HEK293 (cell line): ENCODE results near the gene KLHDC9.

ENCODE experiments used
- CTCF ChIA-PET: fragments of 350-600 bp; formaldehyde crosslinking; extraction: SDS; loops from one replicate; lab custom pipeline; 2021; ENCODE audit warnings: antibody characterized with exemption; lab: Yijun Ruan, JAX
- POLR2A ChIA-PET: fragments of 300-600 bp; formaldehyde crosslinking; extraction: SDS; loops from one replicate; lab custom pipeline; 2020; ENCODE audit warnings: antibody characterized with exemption, inconsistent platforms; lab: Yijun Ruan, JAX
- H3K27ac ChIP-seq: fragments of 200-500 bp; sonication (Bioruptor generic); 2 replicates; pipeline ENCODE4 v1.5.1; 2014; ENCODE audit warnings: low read depth, low read length, control low read depth, inconsistent platforms; ENCODE audit errors: extremely low read depth
- H3K36me3 ChIP-seq, 2 experiments: fragments of 200-500 bp in 1 of 2; sonication (Bioruptor generic) in 1 of 2; 1 replicate in 1 of 2; 2 replicates in 1 of 2; pipeline ENCODE4 v1.5.1; 2014 to 2017; ENCODE audit warnings: inconsistent platforms in 2 of 2, low read length in 2 of 2; ENCODE audit not compliant: control insufficient read depth in 2 of 2, insufficient read depth in 1 of 2
- H3K4me1 ChIP-seq: fragments of 200-500 bp; sonication (Bioruptor generic); 2 replicates; pipeline ENCODE4 v1.5.1; 2014; ENCODE audit warnings: mild to moderate bottlenecking, low read length, inconsistent platforms; ENCODE audit not compliant: control insufficient read depth, insufficient read depth
- H3K4me3 ChIP-seq: 2 replicates; pipeline ENCODE4 v1.5.1; 2011; ENCODE audit warnings: low read depth, mild to moderate bottlenecking, control low read depth, low read length, moderate library complexity
- H3K9me3 ChIP-seq: fragments of 200-500 bp; sonication (Bioruptor generic); 2 replicates; pipeline ENCODE4 v1.5.1; 2014; ENCODE audit warnings: low read depth, low read length, inconsistent platforms; ENCODE audit not compliant: control insufficient read depth, insufficient read depth
- IKZF3 ChIP-seq: fragments of 450-650 bp; IDR thresholded peaks from 2 replicates; pipeline ENCODE4 v1.5.0; 2018; ENCODE audit warnings: missing biosample characterization, mild to moderate bottlenecking, missing genetic modification characterization, moderate library complexity
- SCRT2 ChIP-seq: fragments of 450-650 bp; formaldehyde crosslinking; IDR thresholded peaks from 2 replicates; pipeline ENCODE4 v1.5.1; 2016; ENCODE audit warnings: missing biosample characterization, missing genetic modification characterization
- YY1 ChIP-seq: fragments of 450-650 bp; formaldehyde crosslinking; IDR thresholded peaks from 2 replicates; pipeline ENCODE4 v1.5.1; 2018; ENCODE audit warnings: missing biosample characterization, missing genetic modification characterization
- ZNF10 ChIP-seq: fragments of 450-650 bp; formaldehyde crosslinking; IDR thresholded peaks from 2 replicates; pipeline ENCODE4 v1.5.1; 2017; ENCODE audit warnings: missing biosample characterization, missing genetic modification characterization
- ZNF169 ChIP-seq: fragments of 450-650 bp; formaldehyde crosslinking; IDR thresholded peaks from 2 replicates; pipeline ENCODE4 v1.5.1; 2016; ENCODE audit warnings: missing biosample characterization, missing genetic modification characterization
- ZNF184 ChIP-seq: fragments of 450-650 bp; IDR thresholded peaks from 2 replicates; pipeline ENCODE4 v1.5.1; 2018; ENCODE audit warnings: missing biosample characterization, mild to moderate bottlenecking, missing genetic modification characterization
- ZNF2 ChIP-seq: fragments of 450-650 bp; formaldehyde crosslinking; IDR thresholded peaks from 2 replicates; pipeline ENCODE4 v1.5.1; 2016; ENCODE audit warnings: missing biosample characterization, missing genetic modification characterization
- ZNF280C ChIP-seq: fragments of 450-650 bp; formaldehyde crosslinking; IDR thresholded peaks from 2 replicates; pipeline ENCODE4 v1.5.1; 2016; ENCODE audit warnings: missing biosample characterization, missing genetic modification characterization
- ZNF488 ChIP-seq: fragments of 450-650 bp; formaldehyde crosslinking; IDR thresholded peaks from 2 replicates; pipeline ENCODE4 v1.5.1; 2016; ENCODE audit warnings: missing biosample characterization, missing genetic modification characterization
- ZNF548 ChIP-seq: fragments of 450-650 bp; formaldehyde crosslinking; IDR thresholded peaks from 2 replicates; pipeline ENCODE4 v1.5.1; 2016; ENCODE audit warnings: missing biosample characterization, missing genetic modification characterization
- ZNF585B ChIP-seq: fragments of 450-650 bp; formaldehyde crosslinking; IDR thresholded peaks from 2 replicates; pipeline ENCODE4 v1.5.1; 2016; ENCODE audit warnings: missing biosample characterization, missing genetic modification characterization
- ZNF600 ChIP-seq: fragments of 450-650 bp; formaldehyde crosslinking; IDR thresholded peaks from 2 replicates; pipeline ENCODE4 v1.5.1; 2016; ENCODE audit warnings: missing biosample characterization, missing genetic modification characterization
- ZNF670 ChIP-seq: fragments of 450-650 bp; formaldehyde crosslinking; IDR thresholded peaks from 2 replicates; pipeline ENCODE4 v1.5.1; 2016; ENCODE audit warnings: missing biosample characterization, missing genetic modification characterization, low read depth
- ZNF830 ChIP-seq: fragments of 450-650 bp; IDR thresholded peaks from 2 replicates; pipeline ENCODE4 v1.5.0; 2018; ENCODE audit warnings: missing biosample characterization, missing genetic modification characterization, low read depth, mild to moderate bottlenecking, moderate library complexity
- TF ChIP-seq, protein P1 (sequence below): fragments of 450-650 bp; formaldehyde crosslinking; IDR thresholded peaks from 2 replicates; pipeline ENCODE4 v1.5.0; 2017; ENCODE audit warnings: missing biosample characterization, missing genetic modification characterization, borderline replicate concordance
- TF ChIP-seq, protein P2 (sequence below): fragments of 450-650 bp; formaldehyde crosslinking; conservative IDR thresholded peaks from 2 replicates; pipeline ENCODE4 v1.5.1; 2016; ENCODE audit warnings: low read depth, missing biosample characterization, missing genetic modification characterization

The KLHDC9 gene

DNA sequence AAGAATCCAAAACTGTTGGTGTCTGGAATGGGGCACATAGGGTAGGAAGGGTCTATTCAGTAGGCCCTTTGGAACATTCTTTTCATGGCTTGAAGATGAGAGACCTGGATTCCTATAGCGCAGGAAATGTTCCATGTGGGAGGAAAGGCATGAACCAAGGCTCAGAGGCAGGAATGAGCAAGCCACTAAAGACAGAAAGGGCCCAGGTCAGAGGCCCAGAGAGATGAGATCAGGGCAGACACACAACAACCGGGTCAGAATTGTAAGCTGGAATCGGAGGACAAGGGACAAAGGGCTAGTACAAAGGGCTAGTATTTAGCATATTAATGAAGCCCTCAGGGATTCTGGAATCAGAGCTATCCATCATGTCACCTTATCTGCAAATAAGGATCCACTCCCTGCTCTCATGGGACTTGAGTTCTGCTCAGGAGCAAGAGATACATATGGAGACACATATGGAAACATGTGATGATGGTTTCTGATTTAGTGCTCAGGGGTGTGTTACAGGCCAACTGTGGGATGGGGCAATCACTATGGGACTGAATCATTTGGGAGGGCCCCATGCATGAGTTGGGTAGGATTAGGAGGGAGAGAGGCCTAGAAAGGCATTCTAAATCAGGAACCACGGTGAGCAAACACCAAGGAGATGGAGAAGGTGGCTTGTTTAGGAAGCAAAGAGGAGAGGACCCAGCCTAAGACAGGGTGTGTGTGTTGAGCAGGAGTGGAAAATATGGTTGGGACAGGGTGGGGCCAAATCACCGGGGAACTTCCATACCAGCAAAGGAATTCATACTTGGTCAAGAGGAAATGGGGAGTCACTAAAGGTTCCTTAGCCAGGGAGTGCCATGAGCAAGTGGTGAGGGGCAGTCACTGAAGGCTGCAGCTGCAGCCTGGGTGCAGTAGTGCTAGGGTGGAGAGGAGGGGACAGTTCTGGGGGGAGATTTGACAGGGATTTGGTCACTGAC is 17.4 kb upstream of the KLHDC9 start (continued):
- no peak for TF ChIP-seq ZNF488 (tag by site-specific recombination)
- TF ChIP-seq ZNF10 (tag by site-specific recombination): no peak
- TF ChIP-seq, protein P1, sequence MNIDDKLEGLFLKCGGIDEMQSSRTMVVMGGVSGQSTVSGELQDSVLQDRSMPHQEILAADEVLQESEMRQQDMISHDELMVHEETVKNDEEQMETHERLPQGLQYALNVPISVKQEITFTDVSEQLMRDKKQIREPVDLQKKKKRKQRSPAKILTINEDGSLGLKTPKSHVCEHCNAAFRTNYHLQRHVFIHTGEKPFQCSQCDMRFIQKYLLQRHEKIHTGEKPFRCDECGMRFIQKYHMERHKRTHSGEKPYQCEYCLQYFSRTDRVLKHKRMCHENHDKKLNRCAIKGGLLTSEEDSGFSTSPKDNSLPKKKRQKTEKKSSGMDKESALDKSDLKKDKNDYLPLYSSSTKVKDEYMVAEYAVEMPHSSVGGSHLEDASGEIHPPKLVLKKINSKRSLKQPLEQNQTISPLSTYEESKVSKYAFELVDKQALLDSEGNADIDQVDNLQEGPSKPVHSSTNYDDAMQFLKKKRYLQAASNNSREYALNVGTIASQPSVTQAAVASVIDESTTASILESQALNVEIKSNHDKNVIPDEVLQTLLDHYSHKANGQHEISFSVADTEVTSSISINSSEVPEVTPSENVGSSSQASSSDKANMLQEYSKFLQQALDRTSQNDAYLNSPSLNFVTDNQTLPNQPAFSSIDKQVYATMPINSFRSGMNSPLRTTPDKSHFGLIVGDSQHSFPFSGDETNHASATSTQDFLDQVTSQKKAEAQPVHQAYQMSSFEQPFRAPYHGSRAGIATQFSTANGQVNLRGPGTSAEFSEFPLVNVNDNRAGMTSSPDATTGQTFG (tag by site-specific recombination): no peak
- TF ChIP-seq ZNF184 (tag by site-specific recombination): no peak
- TF ChIP-seq, all 188 proteins: peak for 0

DNA sequence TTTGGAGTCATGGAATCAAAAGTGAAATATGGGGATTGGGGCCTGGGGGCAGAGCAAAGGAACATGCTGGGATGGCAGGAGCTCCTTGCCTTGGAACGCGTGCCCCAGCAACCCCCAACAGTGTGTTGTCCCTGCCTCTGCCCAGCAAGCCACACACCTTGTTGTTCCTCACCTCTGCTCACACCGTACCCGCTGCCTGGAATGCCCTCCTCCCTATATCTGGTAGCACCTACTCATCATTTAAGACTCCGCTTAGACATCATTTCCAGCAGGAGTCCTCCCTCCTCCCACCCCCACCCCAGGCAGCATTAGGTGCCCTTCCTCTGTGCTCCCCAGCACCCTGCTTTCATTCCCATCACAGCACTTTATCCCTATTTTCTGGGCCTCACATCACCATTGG is 16.6 kb upstream of the KLHDC9 start:
- Histone ChIP-seq H3K9me3 (no peaks in the 10 kb centered on the region), H3K27ac (no peak overlapping the region), H3K36me3 (no peaks in the 10 kb centered on the region), H3K4me3 (no peak overlapping the region), H3K4me1 (no peaks in the 10 kb centered on the region; the same call in 1 of the 2 replicates)
- CTCF ChIA-PET: interaction anchor here (0.6 to 2.0 kb wide), 4 partner anchors 9 to 54 kb away, joined by 3 to 6 read pairs (median 4); no protein-coding TSS in a partner anchor
- POLR2A ChIA-PET: interaction anchor here (0.7 kb wide), 1 partner anchor 43 kb away, joined by 3 read pairs; no protein-coding TSS in a partner anchor
- TF ChIP-seq ZNF548 (tag by site-specific recombination): no peak
- TF ChIP-seq YY1 (tag by site-specific recombination): no peak
- no peak for TF ChIP-seq ZNF280C (tag by site-specific recombination)
- no peak for TF ChIP-seq ZNF670 (tag by site-specific recombination)
- no peak for TF ChIP-seq ZNF600 (tag by site-specific recombination)
- TF ChIP-seq ZNF169 (tag by site-specific recombination): no peak
- TF ChIP-seq IKZF3 (tag by site-specific recombination): no peak
- no peak for TF ChIP-seq SCRT2 (tag by site-specific recombination)
- TF ChIP-seq ZNF585B (tag by site-specific recombination): no peak
- TF ChIP-seq ZNF2 (tag by site-specific recombination): no peak
- no peak for TF ChIP-seq ZNF830 (tag by site-specific recombination)
- TF ChIP-seq, protein P2, sequence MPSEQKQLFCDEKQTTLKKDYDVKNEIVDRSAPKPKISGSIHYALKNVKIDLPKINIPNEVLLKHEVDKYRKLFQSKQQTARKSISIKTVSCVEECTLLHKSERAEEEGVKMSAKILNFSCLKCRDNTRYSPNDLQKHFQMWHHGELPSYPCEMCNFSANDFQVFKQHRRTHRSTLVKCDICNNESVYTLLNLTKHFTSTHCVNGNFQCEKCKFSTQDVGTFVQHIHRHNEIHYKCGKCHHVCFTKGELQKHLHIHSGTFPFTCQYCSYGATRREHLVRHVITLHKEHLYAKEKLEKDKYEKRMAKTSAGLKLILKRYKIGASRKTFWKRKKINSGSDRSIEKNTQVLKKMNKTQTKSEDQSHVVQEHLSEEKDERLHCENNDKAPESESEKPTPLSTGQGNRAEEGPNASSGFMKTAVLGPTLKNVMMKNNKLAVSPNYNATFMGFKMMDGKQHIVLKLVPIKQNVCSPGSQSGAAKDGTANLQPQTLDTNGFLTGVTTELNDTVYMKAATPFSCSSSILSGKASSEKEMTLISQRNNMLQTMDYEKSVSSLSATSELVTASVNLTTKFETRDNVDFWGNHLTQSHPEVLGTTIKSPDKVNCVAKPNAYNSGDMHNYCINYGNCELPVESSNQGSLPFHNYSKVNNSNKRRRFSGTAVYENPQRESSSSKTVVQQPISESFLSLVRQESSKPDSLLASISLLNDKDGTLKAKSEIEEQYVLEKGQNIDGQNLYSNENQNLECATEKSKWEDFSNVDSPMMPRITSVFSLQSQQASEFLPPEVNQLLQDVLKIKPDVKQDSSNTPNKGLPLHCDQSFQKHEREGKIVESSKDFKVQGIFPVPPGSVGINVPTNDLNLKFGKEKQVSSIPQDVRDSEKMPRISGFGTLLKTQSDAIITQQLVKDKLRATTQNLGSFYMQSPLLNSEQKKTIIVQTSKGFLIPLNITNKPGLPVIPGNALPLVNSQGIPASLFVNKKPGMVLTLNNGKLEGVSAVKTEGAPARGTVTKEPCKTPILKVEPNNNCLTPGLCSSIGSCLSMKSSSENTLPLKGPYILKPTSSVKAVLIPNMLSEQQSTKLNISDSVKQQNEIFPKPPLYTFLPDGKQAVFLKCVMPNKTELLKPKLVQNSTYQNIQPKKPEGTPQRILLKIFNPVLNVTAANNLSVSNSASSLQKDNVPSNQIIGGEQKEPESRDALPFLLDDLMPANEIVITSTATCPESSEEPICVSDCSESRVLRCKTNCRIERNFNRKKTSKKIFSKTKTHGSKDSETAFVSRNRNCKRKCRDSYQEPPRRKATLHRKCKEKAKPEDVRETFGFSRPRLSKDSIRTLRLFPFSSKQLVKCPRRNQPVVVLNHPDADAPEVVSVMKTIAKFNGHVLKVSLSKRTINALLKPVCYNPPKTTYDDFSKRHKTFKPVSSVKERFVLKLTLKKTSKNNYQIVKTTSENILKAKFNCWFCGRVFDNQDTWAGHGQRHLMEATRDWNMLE (tag by site-specific recombination): no peak
